Camera-type eye (tissue), 1 donor: ENCODE measurements around the gene KRTAP21-2. TPM values are rescaled to one million over a fixed set of nuclear protein-coding genes. Genes with fewer than 3 reads are reported as not detected.

Experiments used
- total RNA-seq: library from RNA; depleted of rRNA; stranded (reverse); fragments of >200 nt; gene quantifications from one replicate; pipeline ENCODE4 v1.2.3, GENCODE V29; 2014

Gene KRTAP21-2
- not detected for total RNA-seq

GRCh38 chr21:30747159-30747558 is at the start of gene KRTAP21-2:
TSS of gene KRTAP21-2 (minus strand) at chr21:30747259. CDS start at chr21:30747202, 57 bp downstream.

GRCh38 chr21:30755328-30755727 is 8.3 kb upstream of the KRTAP21-2 start, which contains the start of gene KRTAP21-1:
TSS of gene KRTAP21-1 (minus strand) at chr21:30755428. CDS start at chr21:30755378, 50 bp downstream.

GRCh38 chr21:30718239-30718909 is 28.7 kb downstream of the KRTAP21-2 start, which contains the start of gene KRTAP21-3:
TSS of gene KRTAP21-3 (minus strand) at chr21:30718777. CDS start at chr21:30718759, 18 bp downstream.

Other genes with a start within 250 kb of the KRTAP21-2 start
- not detected for gene KRTAP19-5, start 245.1 kb downstream of the KRTAP21-2 start, total RNA-seq
- not detected for gene KRTAP19-6, start 205.4 kb downstream of the KRTAP21-2 start, total RNA-seq
- gene KRTAP19-7, start 185.9 kb downstream of the KRTAP21-2 start, total RNA-seq = not detected
- gene KRTAP22-2, start 156.9 kb downstream of the KRTAP21-2 start, total RNA-seq = not detected
- not detected for gene KRTAP6-3, start 154.8 kb downstream of the KRTAP21-2 start, total RNA-seq
- not detected for gene KRTAP6-2, start 148.4 kb downstream of the KRTAP21-2 start, total RNA-seq
- not detected for gene KRTAP22-1, start 146.2 kb downstream of the KRTAP21-2 start, total RNA-seq
- gene KRTAP6-1, start 133.3 kb downstream of the KRTAP21-2 start, total RNA-seq = not detected
- not detected for gene KRTAP20-1, start 130.8 kb downstream of the KRTAP21-2 start, total RNA-seq
- not detected for gene KRTAP20-4, start 126.6 kb downstream of the KRTAP21-2 start, total RNA-seq
- gene KRTAP20-2, start 112.1 kb downstream of the KRTAP21-2 start, total RNA-seq = not detected
- not detected for gene KRTAP20-3, start 104.4 kb downstream of the KRTAP21-2 start, total RNA-seq
- not detected for gene KRTAP21-3, start 28.5 kb downstream of the KRTAP21-2 start, total RNA-seq
- 1.3 TPM for gene KRTAP21-1, start 8.2 kb upstream of the KRTAP21-2 start, total RNA-seq
- not detected for gene KRTAP8-1, start 66.0 kb upstream of the KRTAP21-2 start, total RNA-seq
- gene KRTAP7-1, start 82.5 kb upstream of the KRTAP21-2 start, total RNA-seq = not detected
- gene KRTAP11-1, start 134.3 kb upstream of the KRTAP21-2 start, total RNA-seq = not detected